VCaP (cell line): ENCODE results near the gene BTN2A1.

Source experiments
- H3K27ac ChIP-seq: fragments of 450-650 bp; 2 replicates; pipeline ENCODE4 v1.5.1; 2017
- TF ChIP-seq, protein P1 (sequence below): fragments of 450-650 bp; conservative IDR thresholded peaks from 2 replicates; pipeline ENCODE4 v1.5.1; 2017; ENCODE audit warnings: mild to moderate bottlenecking, moderate library complexity

The BTN2A1 gene

DNA sequence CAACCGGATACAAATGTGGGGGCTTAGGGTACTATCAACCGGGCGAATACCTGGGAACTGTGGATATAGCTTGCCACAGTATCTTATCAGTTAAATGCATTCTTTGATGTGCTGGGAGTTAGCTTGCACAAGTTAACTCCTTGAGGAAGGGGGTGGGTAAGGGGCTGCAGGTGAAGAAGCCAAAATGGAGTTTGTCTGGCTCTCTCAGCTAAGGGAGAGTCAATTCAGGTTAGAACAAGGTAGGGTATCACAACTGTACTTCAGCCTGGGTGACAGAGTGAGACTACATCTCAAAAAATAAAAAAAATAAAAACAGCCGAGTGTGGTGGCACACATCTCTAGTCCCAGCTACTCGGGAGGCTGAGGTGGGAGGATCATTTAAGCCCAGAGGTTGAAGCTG lies 33.8 kb downstream of the BTN2A1 start:
- TF ChIP-seq, protein P1, sequence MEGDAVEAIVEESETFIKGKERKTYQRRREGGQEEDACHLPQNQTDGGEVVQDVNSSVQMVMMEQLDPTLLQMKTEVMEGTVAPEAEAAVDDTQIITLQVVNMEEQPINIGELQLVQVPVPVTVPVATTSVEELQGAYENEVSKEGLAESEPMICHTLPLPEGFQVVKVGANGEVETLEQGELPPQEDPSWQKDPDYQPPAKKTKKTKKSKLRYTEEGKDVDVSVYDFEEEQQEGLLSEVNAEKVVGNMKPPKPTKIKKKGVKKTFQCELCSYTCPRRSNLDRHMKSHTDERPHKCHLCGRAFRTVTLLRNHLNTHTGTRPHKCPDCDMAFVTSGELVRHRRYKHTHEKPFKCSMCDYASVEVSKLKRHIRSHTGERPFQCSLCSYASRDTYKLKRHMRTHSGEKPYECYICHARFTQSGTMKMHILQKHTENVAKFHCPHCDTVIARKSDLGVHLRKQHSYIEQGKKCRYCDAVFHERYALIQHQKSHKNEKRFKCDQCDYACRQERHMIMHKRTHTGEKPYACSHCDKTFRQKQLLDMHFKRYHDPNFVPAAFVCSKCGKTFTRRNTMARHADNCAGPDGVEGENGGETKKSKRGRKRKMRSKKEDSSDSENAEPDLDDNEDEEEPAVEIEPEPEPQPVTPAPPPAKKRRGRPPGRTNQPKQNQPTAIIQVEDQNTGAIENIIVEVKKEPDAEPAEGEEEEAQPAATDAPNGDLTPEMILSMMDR: no peak
- H3K27ac ChIP-seq: no peak overlapping the region

DNA sequence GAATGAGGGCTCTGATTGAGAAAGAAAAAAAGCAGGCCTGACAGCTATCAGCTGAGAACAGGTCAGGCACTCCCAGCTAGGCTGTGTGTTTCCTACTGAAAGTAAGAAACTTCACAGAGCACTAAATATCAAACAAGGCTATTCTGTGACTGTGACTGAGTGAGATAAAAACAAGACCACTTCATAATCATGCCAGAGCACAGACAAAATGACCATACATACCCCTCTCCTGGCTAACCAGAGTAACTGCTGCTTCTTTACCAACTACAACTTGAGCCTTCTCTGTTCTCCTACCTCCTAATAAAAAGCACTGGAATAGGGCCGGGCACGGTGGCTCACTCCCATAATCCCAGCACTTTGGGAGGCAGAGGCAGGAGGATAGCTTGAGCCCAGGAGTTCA lies 35.5 kb downstream of the BTN2A1 start:
- no peak overlapping the region for H3K27ac ChIP-seq
- TF ChIP-seq, protein P1: peak; percentile 31; the same call in 1 of the 2 replicates

DNA sequence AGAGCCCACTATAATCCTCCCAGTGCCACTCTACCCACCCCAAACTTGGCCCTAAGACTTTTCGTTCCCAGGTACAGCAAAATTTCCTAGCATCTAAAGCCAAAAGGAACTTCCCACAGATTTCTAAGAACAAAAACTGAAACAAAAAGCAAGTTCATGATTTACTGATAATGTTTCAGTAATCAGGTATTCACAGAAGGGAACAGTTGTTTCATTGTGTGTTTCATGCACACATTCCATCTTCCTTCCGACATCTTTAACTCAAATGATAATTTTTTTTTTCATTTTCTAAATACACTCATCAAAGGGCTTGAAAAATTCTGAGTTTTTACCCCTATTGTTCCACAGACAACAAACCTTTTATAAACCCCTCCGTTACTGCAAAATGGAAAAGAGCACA lies 36.4 kb downstream of the BTN2A1 start:
- TF ChIP-seq, protein P1: no peak
- no peak overlapping the region for H3K27ac ChIP-seq

DNA sequence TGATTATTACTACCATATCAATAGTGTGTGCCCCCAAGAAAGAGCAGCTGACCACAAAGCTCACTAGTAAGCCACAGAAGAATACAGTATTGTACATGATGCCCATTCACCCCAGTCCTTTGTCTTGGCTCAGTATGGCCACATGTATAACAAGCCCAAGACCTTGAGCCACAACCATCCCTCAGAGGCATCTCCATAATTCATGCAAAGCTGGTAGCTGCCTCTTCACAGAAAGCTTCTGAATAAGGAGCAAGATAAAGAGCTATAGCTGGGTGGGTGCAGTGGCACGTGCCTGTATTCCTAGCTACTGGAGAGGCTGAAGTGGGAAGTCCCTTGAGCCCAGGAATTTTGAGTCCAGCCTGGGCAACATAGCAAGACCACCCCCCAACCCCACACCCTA lies 37.5 kb downstream of the BTN2A1 start:
- H3K27ac ChIP-seq: no peak overlapping the region
- TF ChIP-seq, protein P1: no peak

DNA sequence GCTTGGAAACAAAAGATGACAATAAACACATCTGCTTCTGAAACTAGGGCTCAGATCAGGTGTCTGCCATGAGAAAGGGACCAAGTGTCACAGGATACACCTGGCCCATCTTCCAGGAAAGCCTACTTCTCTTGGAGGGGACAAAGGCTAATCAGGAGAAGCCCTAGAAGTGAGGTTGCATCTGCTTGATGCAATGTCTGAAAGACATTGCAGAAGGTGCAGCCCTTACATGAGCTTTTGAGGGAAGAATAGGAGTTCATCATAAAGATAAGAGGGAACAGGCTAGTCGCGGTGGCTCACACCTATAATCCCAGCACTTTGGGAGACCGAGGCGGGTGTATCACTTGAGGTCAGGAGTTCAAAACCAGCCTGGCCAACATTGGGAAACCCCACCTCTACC lies 39.9 kb downstream of the BTN2A1 start:
- no peak overlapping the region for H3K27ac ChIP-seq
- TF ChIP-seq, protein P1: no peak

DNA sequence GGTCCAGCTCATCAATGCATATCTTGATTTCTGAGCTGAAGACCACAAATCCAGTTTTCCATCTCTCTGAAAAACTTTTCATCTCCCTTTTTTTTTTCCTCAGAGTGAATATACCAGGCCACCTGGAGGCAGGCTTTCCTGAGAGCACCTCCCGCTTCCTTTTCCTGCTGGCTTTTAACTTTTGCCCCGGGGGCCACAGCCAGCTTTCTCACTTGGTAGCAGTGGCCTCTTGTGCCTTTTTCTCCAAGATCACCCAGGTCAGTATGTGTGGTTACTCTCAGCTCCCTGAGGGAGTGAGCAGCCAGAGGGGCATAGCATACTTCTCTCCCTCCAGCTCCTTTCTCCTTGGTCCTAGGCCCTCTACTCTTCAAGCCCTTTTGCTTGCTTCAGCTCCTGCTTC lies 42.3 kb downstream of the BTN2A1 start, which contains the start of gene BTN1A1:
Gene BTN1A1, plus strand, starts transcription at position 202 of the 400 bp plus-strand sequence. CDS start 984 bp downstream, outside the sequence.
- H3K27ac ChIP-seq: peak within 1 kb of the TSS; percentile 82; the same call in 1 of the 2 replicates
- TF ChIP-seq, protein P1: no peak

DNA sequence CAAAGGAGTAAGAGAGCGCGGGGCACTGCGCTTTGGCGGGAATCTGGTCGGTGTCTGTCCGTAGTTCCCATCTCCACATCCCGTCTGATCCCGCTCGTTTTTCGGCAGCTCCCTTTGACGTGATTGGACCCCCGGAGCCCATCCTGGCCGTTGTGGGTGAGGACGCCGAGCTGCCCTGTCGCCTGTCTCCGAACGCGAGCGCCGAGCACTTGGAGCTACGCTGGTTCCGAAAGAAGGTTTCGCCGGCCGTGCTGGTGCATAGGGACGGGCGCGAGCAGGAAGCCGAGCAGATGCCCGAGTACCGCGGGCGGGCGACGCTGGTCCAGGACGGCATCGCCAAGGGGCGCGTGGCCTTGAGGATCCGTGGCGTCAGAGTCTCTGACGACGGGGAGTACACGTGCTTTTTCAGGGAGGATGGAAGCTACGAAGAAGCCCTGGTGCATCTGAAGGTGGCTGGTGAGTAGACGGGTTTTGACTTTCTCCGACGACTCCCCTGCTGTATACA lies 43.8 kb downstream of the BTN2A1 start:
- H3K27ac ChIP-seq: peak overlapping the region; percentile 82
- TF ChIP-seq, protein P1: no peak
